HG03039 (cell line): Measurements from ENCODE around the gene GRAMD1B.

Source experiments
- ATAC-seq: cut with Tn5 transposase; IDR thresholded peaks from one replicate; pipeline ENCODE4 v1.9.1; 2021; ENCODE audit warnings: mild to moderate bottlenecking, moderate library complexity; ENCODE audit not compliant: unreplicated experiment

The GRAMD1B gene

DNA sequence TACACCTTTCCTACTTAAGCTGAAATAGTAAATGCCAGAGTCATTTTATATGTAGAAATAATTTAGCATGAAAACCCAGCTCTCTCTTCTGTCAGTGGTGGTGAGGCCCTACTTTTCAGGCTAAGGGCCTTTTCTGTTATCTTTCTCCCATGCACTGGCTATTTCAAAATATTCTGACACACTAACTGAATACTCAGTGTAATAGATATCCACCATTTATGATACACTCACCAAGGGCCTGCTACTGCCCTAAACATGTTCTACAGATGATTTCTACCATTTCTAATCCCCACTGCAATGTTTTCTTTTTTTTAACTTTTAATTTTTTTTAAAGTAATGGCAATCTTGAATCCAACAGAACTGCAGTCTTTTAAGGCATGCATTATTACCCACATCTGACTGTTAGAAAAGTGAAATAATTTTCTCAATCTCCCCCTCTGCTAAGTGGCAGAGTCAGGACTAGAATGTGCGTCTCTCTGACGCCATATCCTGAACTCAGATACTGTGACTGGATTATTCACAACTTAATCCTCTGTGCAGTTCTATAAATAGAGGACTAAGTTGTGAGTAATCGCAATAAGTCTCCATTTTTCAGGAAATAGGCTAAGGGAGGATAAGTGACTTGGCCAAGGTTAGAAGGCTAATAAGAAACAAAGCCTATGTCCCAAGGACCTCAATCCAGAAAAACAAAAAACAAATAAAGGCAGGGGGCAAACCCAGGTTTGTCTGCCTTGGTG is 44.0 kb downstream of the GRAMD1B start:
- ATAC-seq, result no peak

GRCh38 chr11:123474994-123475393 is 44.9 kb downstream of the GRAMD1B start:
- no peak for ATAC-seq

DNA sequence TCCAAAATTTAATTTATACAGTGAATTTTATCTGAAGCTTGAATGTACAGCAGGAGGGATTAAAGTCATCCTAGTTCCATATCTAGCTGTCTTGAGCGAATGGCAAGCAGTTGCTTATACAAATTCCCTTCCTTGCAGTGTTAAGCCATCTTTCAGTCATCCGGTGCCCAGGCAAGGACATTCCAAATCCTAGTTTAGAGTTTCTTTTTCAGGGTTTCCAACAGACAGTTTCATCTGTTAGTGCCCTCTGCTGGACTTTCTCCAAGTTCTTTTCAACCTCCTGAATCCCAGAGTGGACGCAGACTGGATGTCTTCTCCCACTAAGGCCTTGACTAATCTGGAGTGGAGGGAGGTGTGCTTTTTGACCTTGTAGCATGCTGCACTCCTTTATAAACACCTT is 45.4 kb downstream of the GRAMD1B start:
- ATAC-seq, result no peak

DNA sequence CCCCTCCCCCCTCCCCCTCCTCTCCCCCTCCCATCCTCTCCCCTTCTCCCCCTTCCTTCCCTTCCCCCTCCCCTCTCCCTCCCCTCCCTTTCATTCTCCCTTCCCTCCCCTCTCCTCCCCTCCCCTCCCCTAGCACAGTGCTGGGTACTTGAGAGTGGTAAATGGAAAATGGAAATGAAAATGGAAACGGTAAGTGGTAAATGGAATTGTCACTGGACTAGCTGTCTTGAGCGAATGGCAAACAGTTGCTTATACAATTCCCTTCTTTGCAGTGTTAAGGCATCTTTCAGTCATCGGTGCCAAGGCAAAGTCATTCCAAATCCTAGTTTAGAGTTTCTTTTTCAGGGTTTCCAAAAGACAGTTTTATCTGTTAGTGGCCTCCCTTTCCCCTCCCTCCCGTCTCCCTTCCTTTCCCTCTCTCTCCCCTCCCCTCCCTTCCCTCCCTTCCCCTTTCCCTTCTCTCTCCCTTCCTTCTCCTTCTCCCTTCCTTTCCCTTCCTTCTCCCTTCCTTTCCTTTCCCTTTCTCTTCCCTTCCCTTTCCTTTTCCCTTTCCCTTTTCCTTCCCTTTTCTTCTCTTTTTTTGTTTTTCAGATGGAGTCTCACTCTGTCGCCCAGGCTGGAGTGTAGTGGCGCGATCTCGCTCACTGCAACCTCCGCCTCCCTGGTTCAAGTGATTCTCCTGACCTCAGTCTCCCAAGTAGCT is 47.3 kb downstream of the GRAMD1B start:
- ATAC-seq, result no peak

DNA sequence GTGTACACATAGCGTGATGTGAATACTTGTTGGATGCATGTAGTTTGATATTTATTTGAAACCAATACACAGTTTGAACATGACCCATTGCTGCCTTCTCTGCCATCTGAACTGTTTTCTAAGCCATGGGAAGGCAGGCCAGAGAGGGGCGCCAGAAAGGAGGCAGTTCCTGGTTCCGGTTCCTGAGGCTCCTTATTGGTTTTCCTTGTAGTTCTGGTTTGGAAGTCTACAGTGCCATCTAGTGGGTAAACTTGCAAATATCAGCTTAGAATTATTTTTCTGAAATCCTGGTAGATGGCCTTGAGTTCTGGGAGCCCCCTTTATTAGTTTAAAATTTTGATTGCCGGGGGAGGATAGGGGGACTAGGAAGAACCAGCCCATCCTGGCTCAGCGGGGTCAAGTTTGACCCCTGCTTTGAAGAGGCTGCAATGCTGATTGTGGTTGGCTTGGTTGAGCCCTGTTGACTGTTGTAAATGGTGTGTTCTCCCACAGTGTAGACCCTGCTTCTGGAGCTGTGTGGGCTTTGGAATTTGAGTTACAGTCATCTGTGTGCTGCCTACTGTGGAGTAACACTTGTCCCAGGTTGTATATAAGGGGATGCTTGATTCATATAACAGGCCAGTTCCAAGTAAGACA is 48.4 kb downstream of the GRAMD1B start:
- ATAC-seq, result no peak

DNA sequence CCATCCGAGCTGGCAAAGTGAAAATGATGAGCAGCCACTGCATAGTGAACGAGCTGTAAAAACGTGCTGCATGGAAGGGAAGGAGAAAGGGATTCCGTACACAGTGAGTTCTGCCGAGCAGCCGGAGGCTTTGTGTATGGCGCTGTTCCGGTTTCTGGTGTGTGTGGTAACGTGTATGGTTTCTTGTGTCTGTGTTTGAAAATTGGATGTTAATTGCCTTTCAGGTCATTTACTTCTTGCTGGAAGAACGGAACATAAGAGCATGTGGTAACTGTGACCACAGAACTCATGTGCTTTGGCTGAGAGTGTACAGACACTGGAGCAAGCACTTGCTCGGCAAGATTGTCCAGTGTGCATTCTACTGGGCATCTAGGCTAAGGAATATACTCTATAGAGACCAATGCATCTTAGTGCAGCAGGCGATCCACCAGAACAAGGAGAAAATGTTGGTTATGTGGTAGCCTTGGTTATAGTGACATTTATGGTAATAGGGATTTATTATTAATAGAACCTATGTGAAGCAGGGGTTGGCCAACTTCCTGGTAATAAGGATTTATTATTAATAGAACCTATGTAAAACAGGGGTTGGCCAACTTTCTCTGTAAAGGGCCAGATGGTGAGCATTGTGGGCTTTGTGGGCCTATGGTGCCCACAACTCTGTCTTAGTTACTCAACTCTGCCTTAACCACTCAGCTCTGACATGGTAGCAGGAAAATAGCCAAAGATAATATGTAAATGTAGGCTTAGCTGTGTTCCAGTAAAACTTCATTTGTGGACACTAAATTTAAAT is 49.2 kb downstream of the GRAMD1B start:
- ATAC-seq, result peak; percentile 59

DNA sequence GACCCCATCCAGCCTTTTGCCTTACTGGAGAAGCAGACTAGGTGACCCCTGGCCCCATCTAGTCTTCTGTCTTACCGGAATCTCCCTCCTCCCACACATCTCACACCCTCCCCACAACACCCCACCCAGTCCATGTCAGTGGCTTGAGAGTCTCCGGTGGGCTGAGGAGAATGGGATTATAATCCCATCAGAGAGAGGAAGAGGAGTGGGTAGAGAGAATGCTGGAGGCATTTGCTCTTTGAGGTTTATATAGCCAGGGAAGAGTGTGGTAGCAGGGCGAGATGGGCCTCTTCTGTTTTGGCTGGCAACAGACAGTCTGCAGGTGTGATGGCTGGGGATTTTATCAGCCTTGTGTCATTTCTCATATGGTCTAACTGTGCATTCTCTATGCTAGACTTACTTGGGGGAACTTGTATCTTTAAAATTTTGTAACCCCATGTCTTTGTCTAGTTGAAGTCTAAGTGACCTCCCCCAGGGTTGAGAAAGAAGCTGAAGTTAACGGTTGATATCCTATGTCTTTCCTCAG is 50.3 kb downstream of the GRAMD1B start:
- ATAC-seq, result peak; percentile 34

DNA sequence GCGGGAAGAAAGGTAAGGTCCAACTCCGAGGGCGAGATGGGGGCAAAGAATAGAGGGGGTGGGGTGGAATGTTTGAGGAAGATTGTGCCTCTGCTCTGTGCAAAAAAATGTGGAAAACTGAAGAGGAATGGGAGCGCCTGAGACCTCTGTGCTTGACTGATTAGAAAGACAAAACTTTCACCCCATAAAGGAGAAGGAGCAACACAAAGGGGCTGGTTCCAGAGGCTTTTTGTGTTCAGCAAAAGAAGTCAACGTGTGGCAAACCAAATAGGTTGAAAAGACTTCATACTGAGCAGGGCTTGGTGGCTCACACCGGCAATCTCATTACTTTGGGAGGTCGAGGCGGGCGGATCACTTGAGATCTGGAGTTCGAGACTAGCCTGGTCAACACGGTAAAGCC is 50.8 kb downstream of the GRAMD1B start:
- ATAC-seq, result no peak

- no peak for ATAC-seq
Observed at GRCh38 chr11:123481640-123482039, 51.6 kb downstream of the GRAMD1B start.

DNA sequence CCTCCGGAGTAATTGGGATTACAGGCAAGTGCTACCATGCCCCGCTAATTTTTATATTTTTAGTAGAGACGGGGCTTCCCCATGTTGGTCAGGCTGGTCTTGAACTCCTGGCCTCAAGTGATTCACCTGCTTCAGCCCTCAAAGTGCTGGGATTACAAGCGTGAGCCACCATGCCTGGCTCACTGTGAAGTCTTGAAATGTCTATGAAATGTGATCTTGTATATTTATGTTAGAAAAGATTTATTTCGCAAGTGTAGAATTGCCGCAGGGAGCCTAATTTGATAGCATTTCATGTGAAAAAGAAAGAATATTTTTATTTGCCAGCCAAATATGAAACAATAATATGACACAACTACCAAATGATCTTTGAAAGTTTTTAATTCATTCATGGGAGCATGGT is 52.1 kb downstream of the GRAMD1B start:
- ATAC-seq, result no peak

GRCh38 chr11:123483058-123483457 is 53.0 kb downstream of the GRAMD1B start:
- ATAC-seq, result no peak

DNA sequence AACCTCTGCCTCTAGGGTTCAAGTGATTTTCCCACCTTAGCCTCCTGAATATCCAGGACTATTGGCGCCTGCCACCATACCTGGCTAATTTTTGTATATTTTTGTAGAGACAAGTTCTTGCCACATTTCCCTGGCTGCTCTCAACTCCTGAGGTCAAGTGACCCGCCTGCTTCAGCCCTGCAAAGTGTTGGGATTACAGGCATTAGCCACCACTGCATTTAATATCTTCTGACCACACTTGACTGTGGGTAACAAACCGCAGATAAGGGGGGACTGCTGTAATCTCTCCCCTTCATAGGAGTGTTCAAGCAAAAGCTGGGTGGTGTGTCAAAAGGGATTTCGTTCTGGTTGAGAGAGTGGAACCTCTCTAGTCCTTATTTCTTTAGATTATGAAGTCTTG is 53.4 kb downstream of the GRAMD1B start:
- no peak for ATAC-seq

GRCh38 chr11:123484448-123484847 is 54.4 kb downstream of the GRAMD1B start:
- no peak for ATAC-seq

- ATAC-seq, result no peak
Observed at GRCh38 chr11:123487157-123487744, 57.2 kb downstream of the GRAMD1B start.

DNA sequence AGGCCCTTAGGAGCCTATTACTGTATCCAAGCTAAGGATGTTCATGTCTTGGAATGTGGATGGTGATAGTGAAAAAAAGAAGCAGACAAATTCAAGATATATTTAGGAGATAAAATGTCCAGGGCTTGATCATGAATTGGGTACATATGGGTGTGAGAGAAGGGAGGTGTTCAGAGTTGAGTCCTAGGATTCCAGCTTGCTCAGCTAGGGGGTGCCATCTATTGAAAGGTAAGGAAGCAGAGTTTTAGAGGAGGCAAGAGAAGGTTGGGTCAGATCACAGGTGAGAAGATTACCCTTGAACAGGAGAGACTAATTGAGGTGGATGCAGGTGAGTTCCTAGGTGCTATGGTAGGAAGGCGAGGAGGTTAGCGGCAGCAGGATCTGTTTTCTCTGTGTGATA is 60.5 kb downstream of the GRAMD1B start:
- no peak for ATAC-seq

- ATAC-seq, result no peak
Observed at GRCh38 chr11:123491241-123491640, 61.2 kb downstream of the GRAMD1B start.

GRCh38 chr11:123493349-123494063 is 63.4 kb downstream of the GRAMD1B start:
- no peak for ATAC-seq

DNA sequence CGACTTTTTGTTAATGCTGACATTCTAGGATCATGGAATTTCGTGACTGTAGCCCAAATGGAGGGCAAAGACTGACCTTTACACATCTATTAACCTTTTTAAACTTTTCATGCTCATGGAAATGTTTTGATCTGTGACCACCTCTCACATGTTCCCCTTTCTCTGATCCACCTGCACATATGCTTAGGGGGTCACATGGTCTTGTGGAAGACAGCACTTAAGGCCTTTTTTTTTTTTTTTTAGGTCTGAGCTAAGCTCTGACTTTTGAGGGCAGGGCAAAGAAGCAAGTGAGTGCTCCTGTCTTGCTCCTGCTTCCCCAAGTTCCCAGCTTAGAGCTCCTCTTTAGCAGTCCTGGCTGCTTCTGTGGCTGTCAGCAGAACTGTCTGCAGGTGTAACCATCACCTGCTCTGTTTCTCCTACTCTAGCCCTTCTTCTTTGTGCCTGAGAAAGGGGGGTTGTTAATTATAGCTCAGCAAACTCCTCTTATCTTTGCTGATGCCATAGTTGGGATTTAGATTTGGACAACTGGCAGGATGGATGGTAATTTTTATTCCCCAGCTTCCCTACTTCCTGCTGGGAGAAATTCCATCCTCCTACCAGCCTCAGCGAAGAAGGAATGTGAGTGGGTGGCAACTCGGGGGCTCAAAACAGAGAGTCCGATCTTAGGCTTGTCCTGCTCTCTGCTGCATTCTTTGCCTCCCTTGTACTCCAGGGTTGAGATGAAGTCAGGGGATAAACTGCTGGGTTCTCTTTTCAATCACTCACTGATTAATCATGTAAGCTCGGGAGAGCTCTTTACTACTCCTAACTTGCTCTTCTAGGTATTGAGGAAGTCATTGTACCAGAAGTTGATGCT is 64.4 kb downstream of the GRAMD1B start:
- ATAC-seq, result no peak

DNA sequence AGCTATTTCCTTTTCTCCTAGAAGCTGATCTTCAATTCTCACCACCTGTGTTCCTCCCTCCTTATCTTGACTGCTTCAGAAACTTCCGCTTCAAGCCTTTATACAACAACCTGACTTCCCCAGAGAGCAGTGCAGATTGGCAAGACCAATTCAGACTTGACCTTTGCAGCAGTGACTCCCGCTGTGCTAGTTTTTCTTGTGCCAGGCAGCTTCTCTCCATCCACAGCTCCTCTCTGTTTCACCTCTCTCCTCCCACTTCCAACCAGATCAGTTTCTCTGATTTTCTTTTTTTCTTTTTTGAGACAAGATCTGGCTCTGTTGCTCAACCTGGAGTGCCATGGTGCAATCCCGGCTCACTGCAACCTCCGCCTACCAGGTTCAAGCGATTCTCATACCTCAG is 74.3 kb downstream of the GRAMD1B start:
- no peak for ATAC-seq
